ENCODE measurements around the gene FBXL7.

The FBXL7 gene

GRCh38 chr5:15520856-15521255, 20.9 kb downstream of the FBXL7 start:
- H3K4me3 ChIP-seq (ENCODE audit: low read depth, low read length): no peak overlapping the region
- no peak for DNase-seq (ENCODE audit: low read depth)
- no peak for TF ChIP-seq CTCF (IDR thresholded peaks at IDR 0.05; ENCODE audit: insufficient read depth, low read depth, low read length, missing control alignments)

- H3K4me3 ChIP-seq (ENCODE audit: low read depth, low read length): no peak overlapping the region
- no peak for DNase-seq (ENCODE audit: low read depth)
Measured at GRCh38 chr5:15521381-15522186, 21.6 kb downstream of the FBXL7 start.

GRCh38 chr5:15522187-15522520, 22.2 kb downstream of the FBXL7 start:
- TF ChIP-seq CTCF (IDR thresholded peaks at IDR 0.05; ENCODE audit: insufficient read depth, low read depth, low read length, missing control alignments): no peak
- no peak for DNase-seq (ENCODE audit: low read depth)
- H3K4me3 ChIP-seq (ENCODE audit: low read depth, low read length): no peak overlapping the region

More at GRCh38 chr5:15521381-15522186, 21.6 kb downstream of the FBXL7 start:
- no peak for TF ChIP-seq CTCF (IDR thresholded peaks at IDR 0.05; ENCODE audit: insufficient read depth, low read depth, low read length, missing control alignments)

- TF ChIP-seq CTCF (IDR thresholded peaks at IDR 0.05; ENCODE audit: insufficient read depth, low read depth, low read length, missing control alignments): no peak
- no peak for DNase-seq (ENCODE audit: low read depth)
- no peak overlapping the region for H3K4me3 ChIP-seq (ENCODE audit: low read depth, low read length)
Measured at GRCh38 chr5:15524712-15525111, 24.7 kb downstream of the FBXL7 start.

GRCh38 chr5:15525703-15526275, 25.8 kb downstream of the FBXL7 start:
- no peak for TF ChIP-seq CTCF (IDR thresholded peaks at IDR 0.05; ENCODE audit: insufficient read depth, low read depth, low read length, missing control alignments)
- no peak for DNase-seq (ENCODE audit: low read depth)
- no peak overlapping the region for H3K4me3 ChIP-seq (ENCODE audit: low read depth, low read length)

GRCh38 chr5:15526413-15526812, 26.4 kb downstream of the FBXL7 start:
- TF ChIP-seq CTCF (IDR thresholded peaks at IDR 0.05; ENCODE audit: insufficient read depth, low read depth, low read length, missing control alignments): no peak
- no peak overlapping the region for H3K4me3 ChIP-seq (ENCODE audit: low read depth, low read length)
- DNase-seq (ENCODE audit: low read depth): no peak

All from GM12865 (cell line).